GM18508 (cell line): Measurements from ENCODE around the gene CPHXL.

Experiments used
- ATAC-seq: cut with Tn5 transposase; IDR thresholded peaks from one replicate; pipeline ENCODE4 v1.9.1; 2021; ENCODE audit warnings: moderate number of reproducible peaks; ENCODE audit not compliant: insufficient read depth, unreplicated experiment

The CPHXL gene

DNA sequence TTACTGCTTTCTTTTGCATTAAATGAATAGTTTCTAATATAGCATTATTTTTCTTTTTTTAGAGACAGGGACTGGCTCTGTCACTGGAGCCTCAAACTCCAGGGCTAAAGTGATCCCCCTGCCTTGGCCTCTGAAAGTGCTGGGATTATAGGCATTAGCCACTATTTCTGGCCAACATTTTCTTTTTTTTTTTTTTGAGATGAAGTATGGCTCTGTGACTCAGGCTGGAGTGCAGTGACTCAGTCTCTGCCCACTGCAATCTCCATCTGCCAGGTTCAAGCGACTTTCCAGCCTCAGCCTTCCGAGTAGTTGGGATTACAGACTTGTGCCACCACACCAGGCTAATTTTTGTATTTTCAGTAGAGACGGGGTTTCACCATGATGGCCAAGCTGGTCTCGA, 23.0 kb downstream of the CPHXL start:
- ATAC-seq: no peak

DNA sequence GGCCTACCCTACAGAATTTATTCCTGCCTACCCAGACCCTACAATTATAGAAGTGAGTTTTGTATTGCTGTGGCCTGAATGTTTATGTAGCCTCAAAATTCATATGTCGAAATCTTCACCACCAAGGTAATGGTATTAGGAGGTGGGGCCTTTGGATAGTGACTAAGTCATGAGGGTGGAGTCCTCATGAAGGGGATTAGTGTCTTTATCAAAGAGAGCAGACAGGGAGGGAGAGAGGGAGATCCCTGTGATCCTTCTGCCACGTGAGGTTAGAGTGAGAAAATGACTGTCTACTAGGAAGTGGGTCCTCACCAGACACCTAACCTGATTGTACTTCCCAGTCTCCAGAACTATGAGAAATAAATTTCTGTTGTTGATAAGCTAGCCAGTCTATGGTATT, 24.0 kb downstream of the CPHXL start:
- no peak for ATAC-seq

DNA sequence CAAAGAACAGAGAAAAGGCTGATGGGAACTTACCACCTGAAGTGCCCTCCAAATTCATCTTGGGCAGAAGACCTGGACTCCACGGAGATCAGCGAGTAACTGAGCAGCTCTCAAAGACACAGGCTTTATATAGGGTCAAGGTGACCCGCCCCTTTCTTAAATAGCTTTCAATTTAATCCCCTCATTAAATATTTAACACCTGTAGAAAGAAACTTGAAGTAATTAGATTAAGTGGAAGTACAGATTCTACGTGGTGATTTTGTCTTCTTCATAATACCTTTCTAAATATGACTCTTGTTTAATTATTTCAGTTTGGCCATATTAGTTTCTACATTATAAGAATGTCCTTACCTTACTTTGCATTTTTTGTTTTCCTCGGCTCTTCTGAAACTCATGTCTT, 24.9 kb downstream of the CPHXL start, which contains the start of gene DUXB:
TSS of gene DUXB (minus strand) at position 101 of the 400 bp plus-strand sequence. CDS start at position 58, 43 bp downstream.
- ATAC-seq: no peak

DNA sequence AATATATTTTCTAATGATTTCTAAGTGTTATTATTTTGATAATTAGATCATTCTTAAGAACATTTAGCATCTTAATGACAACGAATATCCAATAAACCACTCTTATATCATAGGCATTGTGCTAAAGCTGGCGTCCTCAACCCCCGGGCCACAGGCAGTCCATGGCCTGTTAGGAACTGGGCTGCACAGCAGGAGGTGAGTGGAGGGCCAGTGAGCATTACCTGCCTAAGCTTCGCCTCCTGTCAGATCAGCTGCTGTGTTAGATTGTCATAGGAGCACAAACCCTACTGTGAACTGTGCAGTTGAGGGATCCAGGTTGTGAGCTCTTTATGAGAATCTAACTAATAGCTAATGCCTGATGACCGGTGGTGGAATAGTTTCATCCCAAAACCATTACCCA, 28.7 kb downstream of the CPHXL start:
- no peak for ATAC-seq

DNA sequence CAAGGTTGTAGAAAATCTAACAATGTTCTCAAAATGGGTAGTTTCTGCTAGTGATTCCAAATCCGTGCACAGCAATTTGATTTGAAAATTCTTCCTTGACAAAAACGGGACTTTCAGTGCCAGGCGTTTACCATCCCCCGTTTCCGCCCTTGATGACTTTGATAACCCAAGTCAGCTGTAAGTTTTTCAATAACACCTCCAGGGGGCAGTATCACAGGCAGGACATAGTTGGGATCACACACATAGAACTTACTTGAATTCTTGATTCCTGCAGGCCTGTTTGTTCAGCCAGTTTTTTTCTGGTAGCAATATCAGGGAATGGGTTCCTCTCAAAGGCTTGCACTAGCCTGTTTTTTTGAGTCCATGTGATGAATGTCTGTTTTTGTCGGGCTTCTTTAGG, 30.6 kb downstream of the CPHXL start:
- ATAC-seq: no peak

DNA sequence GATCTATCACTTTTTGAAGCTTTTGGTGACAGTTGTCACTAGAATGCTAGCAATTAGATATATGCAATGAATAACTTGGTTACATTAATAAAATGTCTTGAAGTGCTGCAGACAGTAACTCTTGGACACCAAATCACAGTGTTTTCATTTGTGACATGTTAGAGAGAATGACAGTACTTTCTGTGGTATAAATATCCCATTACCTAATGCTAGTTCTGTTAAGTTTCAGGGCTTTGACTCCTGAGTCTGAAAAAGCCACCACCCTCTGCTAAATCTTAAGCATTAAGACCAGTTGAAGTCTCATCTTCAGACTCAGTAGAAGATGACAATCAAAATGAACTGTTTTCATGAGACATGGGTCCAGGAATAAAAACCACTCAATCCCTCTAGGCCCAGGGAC, 38.9 kb downstream of the CPHXL start:
- no peak for ATAC-seq

DNA sequence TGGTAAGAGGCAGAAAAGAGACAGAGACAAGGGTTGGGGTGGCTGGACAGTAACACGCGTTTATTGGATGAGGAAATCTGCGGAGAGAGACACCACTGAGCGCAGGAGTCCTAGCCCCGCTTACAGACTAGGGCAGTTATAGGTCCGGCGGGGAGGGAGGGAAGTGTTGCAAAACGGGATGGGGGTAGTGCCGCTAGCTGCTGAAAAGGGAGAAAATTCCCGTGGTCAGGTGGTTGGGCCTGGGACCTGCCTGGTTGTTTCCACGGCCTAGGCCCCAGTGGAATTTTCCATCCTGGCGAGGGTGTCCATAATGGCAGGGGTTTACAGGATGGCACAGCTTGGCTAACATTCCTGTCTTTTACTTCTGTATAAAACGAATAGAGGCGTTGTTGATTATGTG, 44.0 kb downstream of the CPHXL start:
- no peak for ATAC-seq

DNA sequence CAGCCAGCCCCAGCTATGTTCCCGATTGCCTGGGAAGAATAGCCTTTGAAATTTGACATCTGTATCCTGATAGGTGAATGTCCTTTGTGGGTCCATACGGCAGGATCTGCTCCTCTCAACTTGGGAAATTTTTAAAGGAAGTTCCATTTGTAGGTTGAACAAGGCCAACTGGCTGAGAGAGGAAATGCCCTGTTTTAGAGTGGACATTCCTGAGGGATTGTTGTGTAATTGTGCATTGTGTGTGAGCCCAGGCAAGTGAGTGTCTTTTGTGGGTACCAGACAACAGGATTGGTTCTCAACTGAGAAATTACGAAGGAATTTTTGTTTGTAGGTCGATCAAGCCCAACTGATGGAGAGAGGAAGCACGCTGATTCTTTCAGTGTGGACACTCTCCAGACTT, 46.9 kb downstream of the CPHXL start:
- ATAC-seq: no peak

DNA sequence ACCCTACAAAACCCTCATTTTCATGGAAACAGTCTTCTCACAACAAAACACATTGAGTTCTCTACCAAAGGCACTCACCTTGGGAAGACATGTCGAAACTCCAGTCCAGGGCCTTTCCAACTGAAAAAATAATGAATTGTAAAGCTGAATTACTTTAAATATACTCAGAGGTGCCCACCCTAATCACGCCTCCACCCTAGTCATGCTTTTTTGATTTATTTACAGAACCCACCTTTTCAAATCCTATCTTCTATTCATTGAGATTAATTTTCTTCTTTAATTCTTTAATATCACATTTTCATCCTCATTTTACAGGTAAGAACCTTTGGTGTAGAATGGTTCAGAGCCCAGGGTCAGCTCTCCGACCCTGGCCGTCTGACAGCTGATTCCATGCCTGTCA, 49.4 kb downstream of the CPHXL start, which contains the start of gene CPHXL2:
TSS of gene CPHXL2 (minus strand) at position 101 of the 400 bp plus-strand sequence. CDS start at position 91, 10 bp downstream.
- no peak for ATAC-seq

DNA sequence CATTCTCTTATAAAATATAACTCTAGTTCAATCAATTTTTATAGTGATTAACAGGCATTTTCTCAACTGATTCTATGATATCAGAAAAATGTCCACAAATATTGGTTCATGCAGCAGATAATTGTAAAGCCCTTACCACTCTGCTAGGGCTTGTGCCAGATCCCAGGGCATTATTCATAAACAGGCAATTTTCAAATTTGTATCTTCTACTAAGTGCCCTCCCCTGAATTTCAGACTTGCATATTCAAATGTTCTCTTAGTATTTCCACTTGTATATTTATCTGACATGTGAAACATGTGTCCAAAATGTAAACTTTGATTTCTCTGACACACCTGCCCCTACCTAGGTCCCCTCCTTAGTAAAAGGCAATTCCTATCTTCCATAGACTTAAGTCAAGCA, 58.8 kb downstream of the CPHXL start:
- no peak for ATAC-seq
